Left colon (tissue), 2 donors: ENCODE data around the gene AP1B1. TPM values are rescaled to one million over a fixed set of nuclear protein-coding genes. Genes with fewer than 3 reads are reported as not detected.
"Not testable (repeated sequence)": the region's sequence is repeated elsewhere in the genome, so short reads cannot be mapped to it uniquely, and the experiment has no call there.

ENCODE experiments used
- ATAC-seq: fragments of 200-7000 bp; cut with Tn5 transposase; one replicate; pipeline ENCODE4 v1.9.1; 2020; ENCODE audit warnings: mild to moderate bottlenecking, moderate library complexity
- DNase-seq, 2 donors: peaks; one replicate each; pipeline ENCODE4 v3.0.0-alpha.2; 2020
- intact Hi-C, 2 donors: fragments of 100-400 bp; cut with DNase I in 1 of 2; cut with micrococcal nuclease in 1 of 2; formaldehyde crosslinking; loops; one replicate each; pipeline versions ENCODE4 v1.11.2 to v1.14.0; 2022; cut with DNase I, micrococcal nuclease
- long read RNA-seq: library from polyadenylated mRNA; unstranded; transcript quantifications from one replicate; pipeline ENCODE4 v2.0.0, GENCODE V29; 2021
- total RNA-seq, 2 donors: library from RNA; stranded (reverse); fragmentation: NEBNext Ultra II Directional; extraction: Animal tissue kit (Norgen Biotek cat#: 25700); gene quantifications; one replicate each; pipeline ENCODE4 v1.2.1, GENCODE V29; 2021
- donor health status: DM: no; HTN: no; CAD: no.
- donor health status: DM: yes; HTN: yes; CAD: no.

AP1B1 gene
- 100 to 1,000 TPM in 1 of 2 donors, 10 to 100 TPM in 1; 96.3 to 100 TPM for total RNA-seq
- long read RNA-seq, full-length matches to known transcripts: 3 of 92 reads
- long read RNA-seq, partial matches to known transcripts: 67 of 92 reads
- long read RNA-seq, other reads (novel, unspliced or antisense): 22 of 92 reads

DNA sequence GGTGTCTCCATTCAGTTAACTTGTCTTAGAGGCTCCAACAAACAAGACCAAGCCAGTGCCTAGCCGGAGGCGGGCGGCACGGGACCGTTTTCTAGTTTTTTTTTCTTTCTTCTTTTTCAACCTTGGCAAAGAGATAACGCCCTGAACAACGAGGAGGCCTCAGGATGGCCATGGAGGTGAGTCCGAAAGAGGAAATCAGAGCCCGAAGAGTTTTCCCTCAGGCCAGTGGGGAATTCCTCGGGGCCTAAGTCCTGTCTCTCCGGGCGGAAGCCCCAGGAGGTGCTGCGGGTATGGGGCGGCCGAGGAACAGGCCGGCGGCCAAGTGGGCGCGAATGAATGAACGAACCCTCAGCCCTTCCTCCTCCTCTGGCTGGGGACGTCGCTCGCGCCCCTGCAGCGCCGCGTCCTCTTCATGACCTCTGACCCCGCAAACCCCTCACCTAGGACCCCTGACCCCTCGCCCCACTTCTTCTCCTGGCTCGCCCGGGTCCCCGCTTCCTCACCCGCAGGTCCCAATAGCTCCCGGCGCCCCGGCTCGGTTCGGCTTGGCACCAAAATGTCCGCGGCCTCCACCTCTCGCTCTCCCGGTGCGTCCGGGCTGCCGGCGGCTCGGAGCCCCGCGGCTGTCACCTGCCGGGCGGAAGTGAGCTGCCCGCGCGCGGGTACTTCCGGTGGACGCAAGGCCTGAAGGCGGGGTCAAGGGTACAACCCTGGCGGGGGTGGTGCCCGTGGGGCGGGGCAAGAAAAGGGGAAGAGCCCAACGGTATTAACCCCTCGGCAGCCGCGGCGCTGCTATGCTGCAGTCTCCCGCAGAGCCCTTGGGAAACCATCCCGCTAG lies at the start of gene AP1B1:
AP1B1 (minus strand) TSS at position 650 of the 838 bp plus-strand sequence. CDS start 21,327 bp downstream, outside the sequence.
- DNase-seq (peak; percentile 97 to 98), ATAC-seq (peak; percentile 93)
- intact Hi-C loops: no loop called here

DNA sequence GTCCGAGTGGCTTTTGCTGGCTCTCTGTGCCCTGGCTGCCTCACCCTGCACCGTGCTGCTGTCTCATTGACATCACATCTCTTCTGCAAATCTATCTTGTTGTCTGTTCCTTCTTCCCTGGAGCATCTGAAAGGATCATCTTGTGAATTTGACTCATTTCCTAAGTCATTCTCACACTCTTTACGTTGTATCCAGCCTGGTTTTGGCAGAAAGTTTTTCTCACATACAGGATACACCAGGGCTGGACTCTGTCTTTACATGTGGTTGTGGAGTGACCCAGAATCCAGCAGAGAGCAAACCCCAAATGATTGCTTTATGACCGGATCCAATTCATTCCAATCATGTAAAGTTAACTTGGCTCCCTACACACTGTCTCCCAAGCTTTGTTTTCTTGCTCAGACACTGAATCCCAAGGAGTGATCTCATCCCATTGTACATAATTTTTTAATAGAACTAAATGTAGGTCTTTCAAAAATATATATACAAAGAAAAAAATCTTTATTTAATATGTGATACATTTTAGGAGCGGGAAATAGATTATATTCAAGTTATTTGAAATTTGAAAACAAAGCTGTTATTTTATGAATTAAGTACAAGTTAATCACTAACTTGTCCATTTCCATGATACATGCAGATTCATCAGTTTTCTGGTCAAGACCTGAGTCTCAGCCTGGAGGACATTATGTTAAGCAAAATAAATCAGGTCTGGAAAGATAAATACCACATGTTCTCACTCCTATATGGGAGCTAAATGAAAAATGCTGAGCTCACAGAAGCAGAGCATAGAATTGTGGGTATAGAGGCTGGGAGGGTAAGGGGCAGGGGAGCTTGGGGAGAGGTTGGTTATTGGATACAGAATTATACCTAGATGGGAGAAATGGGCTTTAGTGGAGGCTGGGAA lies 47.1 kb upstream of the AP1B1 start:
- no peak for ATAC-seq
- intact Hi-C loops: no loop called here

DNA sequence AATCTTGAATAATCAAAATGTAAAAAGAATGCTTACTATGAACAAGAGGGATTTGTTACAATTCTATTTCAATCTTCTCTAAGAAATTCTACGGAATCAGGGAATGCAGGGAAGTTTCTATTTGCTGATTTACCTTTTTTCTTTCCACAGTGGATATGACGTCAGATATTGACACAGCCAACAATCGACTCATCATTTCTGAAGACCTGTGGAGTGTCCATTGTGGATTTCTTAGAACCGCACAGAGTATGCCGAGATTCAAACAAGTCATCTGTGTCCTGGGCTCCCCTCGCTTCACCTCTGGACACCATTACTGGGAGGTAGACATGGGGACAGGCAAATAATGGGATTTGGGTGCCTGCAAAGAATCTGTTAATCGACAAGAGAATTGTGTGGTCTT lies 45.9 kb upstream of the AP1B1 start:
- ATAC-seq (no peak), DNase-seq (no peak)
- intact Hi-C loops: no loop called here

More for the DNA sequence above, 47.1 kb upstream of the AP1B1 start:
- no peak for DNase-seq

DNA sequence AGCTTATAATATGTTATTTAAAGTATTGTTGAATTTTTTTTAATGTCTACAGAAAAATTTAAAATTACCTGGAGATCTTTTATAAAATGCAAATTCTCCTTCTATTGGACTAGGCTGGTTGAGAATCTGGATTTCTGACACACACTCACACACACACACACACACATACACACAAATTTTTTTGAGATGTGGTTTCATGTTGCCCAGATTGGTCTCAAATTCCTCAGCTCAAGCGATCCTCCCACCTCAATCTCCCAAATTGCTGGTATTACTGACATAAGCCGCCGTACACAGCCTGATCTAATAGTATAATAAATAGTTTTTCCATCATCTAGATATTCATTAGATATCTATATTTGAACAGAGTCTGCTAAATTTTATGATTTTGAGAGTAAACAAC lies 45.5 kb upstream of the AP1B1 start:
- intact Hi-C loops: no loop called here
- ATAC-seq (no peak), DNase-seq (no peak)

DNA sequence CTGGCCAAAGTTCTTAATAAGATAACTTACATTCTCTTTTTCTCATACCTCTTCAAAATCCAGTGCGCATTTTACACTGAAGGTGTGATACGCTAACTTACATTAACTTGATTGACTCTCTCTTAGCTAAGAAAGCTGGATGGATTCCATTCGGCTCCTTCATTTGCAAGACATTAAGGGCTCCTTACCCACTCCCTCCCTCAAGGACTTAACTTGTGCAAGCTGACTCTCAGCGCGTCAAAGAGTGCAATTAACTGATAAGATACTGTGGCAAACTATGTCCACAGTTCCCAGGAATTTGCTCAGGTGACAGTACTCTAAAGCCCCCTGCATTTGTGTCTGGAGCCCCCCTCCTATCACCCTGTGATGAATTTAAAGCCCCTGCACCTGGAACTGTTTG lies 43.6 kb upstream of the AP1B1 start:
- DNase-seq (no peak), ATAC-seq (no peak)
- intact Hi-C loops: no loop called here

DNA sequence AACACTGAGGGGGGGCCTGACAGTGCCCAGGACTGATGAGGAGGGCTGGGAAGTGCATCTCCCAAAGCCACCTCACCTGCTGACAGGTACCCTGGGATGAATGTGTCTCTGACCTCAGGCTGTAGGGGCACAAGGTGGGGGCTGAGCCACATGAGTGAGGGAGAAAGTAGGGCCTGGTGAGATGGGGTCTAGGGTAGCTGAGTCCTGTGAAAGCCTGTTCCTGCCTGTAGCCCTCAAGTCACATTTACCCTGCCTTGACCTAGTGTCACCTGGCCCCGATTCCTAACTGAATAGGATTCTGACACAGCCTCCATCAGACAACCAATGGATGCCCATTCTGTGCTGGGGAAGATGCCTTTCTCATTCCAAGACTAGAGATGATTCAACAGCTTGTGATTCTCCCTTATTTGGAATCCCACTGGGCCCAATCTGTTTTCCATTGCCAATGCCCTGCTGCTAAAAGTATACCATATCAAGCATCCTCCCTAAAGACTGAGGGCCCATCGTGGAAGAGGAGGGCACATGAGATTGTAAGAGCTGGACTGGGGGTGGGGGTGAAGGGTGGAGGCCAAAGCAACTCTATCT lies 38.9 kb upstream of the AP1B1 start:
- DNase-seq (no peak), ATAC-seq (no peak)
- intact Hi-C loops: no loop called here

DNA sequence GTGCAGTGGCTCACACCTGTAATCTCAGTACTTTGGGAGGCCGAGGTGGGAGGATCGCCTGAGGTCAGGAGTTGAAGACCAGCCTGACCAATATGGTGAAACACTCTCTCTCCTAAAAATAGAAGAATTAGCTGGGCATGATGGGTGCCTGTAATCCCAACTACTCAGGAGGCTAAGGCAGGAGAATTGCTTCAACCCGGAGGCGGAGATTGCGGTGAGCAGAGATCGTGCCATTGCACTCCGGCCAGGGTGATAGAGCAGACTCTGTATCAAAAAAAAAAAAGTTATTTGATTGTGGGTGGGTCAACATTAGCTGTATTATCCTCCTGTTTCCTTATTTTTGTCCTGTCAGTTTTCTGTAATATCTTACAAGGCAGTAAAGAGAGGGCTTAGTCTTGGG lies 38.1 kb upstream of the AP1B1 start:
- ATAC-seq (no peak), DNase-seq (no peak)
- intact Hi-C loops: no loop called here

DNA sequence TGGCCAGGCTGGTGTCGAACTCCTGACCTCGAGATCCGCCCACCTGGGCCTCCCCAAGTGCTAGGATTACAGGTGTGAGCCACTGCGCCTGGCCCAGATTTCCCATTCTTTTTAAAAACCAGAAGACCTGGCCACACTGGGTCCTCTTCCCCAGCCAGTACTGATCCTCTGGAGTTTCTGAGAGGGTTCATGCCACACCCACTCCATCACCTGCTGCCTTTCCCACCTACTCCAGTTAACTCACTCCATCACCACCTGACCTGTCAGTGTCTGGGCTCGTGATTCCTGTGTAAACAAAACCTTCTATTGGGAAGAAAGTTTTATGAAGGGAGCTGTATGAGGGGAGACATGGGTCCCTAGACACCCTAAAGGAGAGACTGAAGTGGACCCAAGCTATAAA lies 30.3 kb upstream of the AP1B1 start:
- DNase-seq, intact Hi-C loops, ATAC-seq: not testable (repeated sequence)

DNA sequence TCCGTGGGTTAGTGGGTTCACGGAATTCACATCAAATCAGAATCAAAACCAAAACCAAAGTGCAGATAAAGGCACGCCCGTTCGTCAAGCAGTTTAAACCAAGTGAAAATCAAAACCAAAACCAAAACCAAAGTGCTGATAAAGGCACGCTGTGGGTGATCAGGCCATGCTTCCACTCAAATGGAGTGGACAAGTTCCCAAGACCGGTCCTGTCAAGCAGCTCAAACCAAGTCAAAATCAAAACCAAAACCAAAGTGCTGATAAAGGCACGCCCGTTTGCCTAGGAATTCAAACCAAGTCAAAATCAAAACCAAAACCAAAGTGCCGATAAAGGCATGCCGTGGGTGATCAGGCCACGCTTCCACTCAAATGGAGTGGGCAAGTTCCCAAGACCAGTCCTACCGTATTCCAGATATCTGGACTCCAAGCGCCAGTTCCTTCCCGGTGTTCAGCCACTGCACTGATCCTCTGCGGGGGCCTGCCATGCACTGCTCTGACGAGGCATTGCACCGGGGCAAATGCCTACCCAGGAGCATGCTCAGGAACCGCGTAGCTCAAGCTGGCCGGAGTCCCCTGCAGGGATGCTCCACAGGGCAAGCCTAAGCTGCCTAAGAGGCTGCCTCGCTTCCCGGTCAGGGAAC lies 26.7 kb upstream of the AP1B1 start:
- intact Hi-C loops: not testable (repeated sequence)

DNA sequence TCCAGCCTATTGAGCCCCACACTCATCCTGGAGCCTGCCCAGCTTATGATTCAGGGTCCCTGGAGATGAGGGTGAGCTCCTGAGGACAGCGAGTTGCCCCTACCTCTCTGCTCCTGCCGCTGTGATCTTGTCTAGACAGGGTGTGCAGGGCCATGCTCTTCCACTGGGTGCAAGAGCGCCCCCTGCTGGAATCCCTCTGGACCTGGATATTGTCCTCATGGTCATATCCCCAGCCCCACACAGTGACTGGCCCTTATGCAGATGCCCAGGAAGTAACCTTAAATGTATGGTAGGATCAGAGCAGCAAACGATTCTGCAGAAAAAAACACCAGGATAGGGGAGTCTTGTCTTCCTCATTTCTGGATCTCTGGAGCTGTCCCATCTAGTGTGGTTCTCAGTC lies 24.4 kb upstream of the AP1B1 start:
- DNase-seq, intact Hi-C loops: not testable (repeated sequence)
- peak; percentile 69 for ATAC-seq

More for the DNA sequence above, 26.7 kb upstream of the AP1B1 start:
- ATAC-seq (peak; percentile 66), DNase-seq (peak in 1 of 2 donors; percentile 32)

DNA sequence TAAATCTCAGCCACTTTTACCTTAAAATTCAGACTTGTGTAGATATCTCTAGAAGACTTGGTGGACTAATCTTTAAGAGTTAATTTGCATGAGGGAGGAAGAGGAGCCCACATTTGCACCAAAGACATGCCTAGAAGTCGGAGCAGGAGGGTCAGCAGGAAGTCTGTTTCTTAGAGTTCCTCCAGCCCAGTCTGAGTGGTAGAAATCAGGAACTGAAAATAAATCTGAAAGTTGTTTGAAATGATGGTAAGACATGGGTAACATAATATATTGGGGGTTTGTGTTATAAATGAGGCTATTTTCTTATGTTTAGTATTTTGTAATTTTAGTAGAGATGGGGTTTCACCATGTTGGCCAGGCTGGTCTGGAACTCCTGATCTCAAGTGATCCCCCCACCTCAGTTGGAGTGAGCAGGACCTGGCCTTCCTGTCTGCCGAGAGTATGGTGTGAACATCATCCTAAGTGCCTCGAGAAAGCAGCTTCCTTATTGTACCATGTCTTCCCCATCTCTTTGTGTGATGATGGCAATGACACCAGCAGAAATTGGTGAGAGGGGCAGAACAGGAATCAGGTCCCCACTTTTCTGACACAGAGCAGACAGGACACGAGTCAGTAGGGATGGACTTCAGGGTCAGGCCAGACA lies 23.3 kb upstream of the AP1B1 start:
- DNase-seq, ATAC-seq, intact Hi-C loops: not testable (repeated sequence)

DNA sequence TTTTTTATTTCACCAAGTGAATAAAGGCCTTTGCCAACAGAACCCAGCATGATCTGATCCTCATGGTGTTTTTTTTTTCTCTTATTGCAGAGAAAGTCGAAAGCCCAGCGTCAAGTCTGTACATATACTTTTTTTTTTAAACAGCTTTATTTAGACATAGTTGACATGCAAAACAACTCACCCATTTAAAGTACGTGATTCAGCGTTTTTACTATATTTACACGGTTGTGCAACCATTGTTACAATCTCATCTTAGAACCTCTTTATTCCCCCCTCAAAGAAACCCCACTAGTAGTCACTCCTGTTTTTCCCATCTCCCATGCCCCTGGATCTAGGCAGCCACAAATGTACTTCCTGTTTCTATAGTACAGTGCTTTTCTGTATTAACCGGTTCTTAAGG lies 20.6 kb upstream of the AP1B1 start:
- no peak for DNase-seq
- intact Hi-C loops: no loop called here
- no peak for ATAC-seq

DNA sequence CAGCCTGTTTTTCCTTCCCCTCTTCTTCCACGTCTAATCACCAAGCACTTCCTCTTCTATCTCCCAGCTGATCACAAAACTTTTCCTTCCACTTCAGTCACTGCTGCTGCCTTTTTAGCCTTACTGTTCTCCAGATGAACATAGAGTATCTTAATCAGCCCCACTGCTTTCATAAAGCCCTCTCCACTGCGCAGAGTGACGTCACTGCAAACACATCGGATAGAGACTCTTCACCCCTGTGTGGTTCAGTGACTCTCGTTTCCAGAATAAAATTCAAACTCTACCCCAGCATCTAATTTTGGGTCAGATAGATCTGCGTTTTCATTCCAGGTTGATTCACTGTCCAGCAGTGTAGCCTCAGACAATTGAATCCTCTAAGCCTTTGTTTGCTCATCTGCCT lies 13.2 kb upstream of the AP1B1 start:
- intact Hi-C loops, ATAC-seq: not testable (repeated sequence)

DNA sequence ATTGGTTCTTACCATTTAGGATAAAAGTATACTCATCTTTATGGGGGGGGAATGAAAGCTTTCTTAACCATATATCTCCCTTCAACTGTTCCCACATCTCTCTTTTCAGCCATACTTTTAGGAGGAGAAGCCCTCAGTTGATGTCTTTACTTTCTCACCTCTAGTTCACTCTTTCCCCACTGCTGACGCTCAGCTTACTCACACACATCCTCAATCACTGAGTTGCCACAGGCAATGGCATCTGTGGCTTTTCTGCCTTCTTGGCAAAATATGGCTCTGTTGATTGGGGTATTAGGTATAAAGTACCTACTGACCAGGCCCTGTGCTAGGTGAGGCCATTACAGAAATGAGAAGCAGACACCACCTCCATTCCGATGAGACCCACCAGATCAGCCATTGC lies 12.2 kb upstream of the AP1B1 start:
- intact Hi-C loops: no loop called here
- DNase-seq: no peak
- ATAC-seq: no peak

More for the DNA sequence above, 13.2 kb upstream of the AP1B1 start:
- DNase-seq: not testable (repeated sequence)

DNA sequence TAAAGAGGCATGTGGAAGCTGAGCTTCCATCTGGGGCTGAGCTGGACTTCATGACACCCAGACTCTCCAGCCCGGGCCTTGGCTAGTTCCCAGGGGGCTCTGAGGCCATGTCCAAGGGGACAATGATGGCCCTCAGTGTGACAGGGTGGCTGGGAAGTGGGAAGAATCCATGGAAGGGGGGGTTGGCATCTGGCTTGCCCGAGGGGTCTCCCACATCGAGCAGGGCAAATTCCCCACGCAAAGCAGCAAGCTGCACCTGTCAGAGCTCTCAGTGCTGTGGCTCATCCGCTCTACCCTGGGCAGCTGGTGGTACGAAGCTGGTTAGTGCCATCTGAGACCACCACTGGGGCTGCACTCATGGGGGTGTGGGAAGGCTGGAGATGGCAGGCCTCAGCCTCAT lies 9.4 kb upstream of the AP1B1 start:
- DNase-seq (no peak), ATAC-seq (no peak)
- intact Hi-C loops: loop anchor here in 1 of 2 donors (10.0 kb wide), 1 partner anchor 127 kb away; no protein-coding TSS in a partner anchor

DNA sequence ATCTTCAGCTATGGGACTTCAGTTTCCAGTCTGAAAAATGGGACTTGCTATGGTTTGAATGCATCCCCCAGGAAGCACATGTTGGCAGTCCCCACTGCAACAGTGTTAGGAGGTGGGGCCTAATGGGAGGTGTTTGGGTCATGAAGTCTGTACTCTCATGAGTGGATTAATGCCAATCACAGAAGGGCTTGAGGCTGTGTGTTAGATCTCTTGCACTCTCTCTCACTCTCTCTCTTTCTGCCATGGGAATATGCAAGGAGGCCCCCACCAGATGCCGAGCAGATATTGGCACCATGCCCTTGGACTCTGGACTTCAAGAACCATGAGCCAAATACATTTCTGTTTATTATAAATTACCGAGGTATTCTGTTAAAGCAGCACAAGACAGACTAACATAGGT lies 7.8 kb upstream of the AP1B1 start:
- intact Hi-C loops: loop anchor here in 1 of 2 donors (10.0 kb wide), 1 partner anchor 129 kb away; no protein-coding TSS in a partner anchor
- ATAC-seq: no peak
- no peak for DNase-seq

DNA sequence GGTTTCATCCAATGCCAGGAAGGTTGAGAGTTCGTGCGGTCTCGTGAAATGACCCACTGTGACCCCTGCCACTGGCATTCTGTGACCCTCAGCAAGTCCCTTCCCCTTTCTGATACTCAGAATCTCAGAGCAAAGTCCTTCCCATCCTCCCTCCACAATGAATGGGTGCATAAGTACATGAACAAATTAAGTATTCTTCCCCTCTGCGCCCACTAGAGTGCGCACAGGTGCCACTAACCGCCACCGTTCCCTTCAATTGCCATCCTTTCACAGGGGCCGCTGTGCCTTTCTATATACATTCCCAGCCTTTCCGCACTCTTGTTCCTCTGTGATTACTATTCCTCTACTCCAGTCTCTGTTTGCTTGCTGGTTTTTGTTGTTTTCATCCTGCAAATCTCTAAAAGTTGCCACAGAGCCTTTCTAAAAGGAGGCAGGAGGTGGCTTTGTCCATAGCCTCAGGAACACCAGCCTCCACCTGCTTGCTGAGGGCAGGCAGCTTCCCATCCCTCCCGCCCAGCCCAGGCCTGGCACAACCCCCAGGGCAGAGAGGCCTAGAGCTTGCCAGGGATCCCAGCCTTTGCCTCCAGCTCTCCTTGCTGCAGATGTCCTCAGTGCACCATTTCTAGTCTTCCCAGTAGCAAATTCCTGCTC lies 6.7 kb upstream of the AP1B1 start:
- ATAC-seq (peak; percentile 86), DNase-seq (peak; percentile 60 to 79)
- intact Hi-C loops: loop anchor here in 1 of 2 donors (10.0 kb wide), 1 partner anchor 130 kb away; no protein-coding TSS in a partner anchor
